Activated CD4-positive, alpha-beta T cell treated with anti-CD3 and anti-CD28 coated beads, Interleukin-10, Interleukin-2, amounts not matched to agents 100 ng/mL and 50 ng/mL, durations not matched to agents 16 hours and 8 hours (primary cell): ENCODE data around the gene MICAL3.

ENCODE experiments used
- DNase-seq: peaks from one replicate; pipeline ENCODE4 v3.0.0-alpha.2; 2020

Gene MICAL3

GRCh38 chr22:17926516-17926915 lies 97.8 kb downstream of the MICAL3 start:
- no peak for DNase-seq

- no peak for DNase-seq
Measured at GRCh38 chr22:17925431-17925841, 98.9 kb downstream of the MICAL3 start.

GRCh38 chr22:17924735-17925364 lies 99.5 kb downstream of the MICAL3 start:
- DNase-seq: no peak

GRCh38 chr22:17924076-17924475 lies 100.3 kb downstream of the MICAL3 start:
- no peak for DNase-seq

GRCh38 chr22:17922925-17923903 lies 101.1 kb downstream of the MICAL3 start:
- no peak for DNase-seq

GRCh38 chr22:17921871-17922821 lies 102.2 kb downstream of the MICAL3 start:
- DNase-seq: no peak

- DNase-seq: no peak
Measured at GRCh38 chr22:17920992-17921650, 103.2 kb downstream of the MICAL3 start.

GRCh38 chr22:17920145-17920605 lies 104.2 kb downstream of the MICAL3 start:
- no peak for DNase-seq

GRCh38 chr22:17919276-17920144 lies 104.9 kb downstream of the MICAL3 start:
- DNase-seq: no peak

- DNase-seq: no peak
Measured at GRCh38 chr22:17918840-17919239, 105.5 kb downstream of the MICAL3 start.

GRCh38 chr22:17917490-17917983 lies 106.8 kb downstream of the MICAL3 start:
- no peak for DNase-seq

- DNase-seq: no peak
Measured at GRCh38 chr22:17916226-17916889, 108.0 kb downstream of the MICAL3 start.

- DNase-seq: no peak
Measured at GRCh38 chr22:17915676-17916075, 108.7 kb downstream of the MICAL3 start.

GRCh38 chr22:17915188-17915587 lies 109.2 kb downstream of the MICAL3 start:
- DNase-seq: no peak

GRCh38 chr22:17914474-17914873 lies 109.9 kb downstream of the MICAL3 start:
- DNase-seq: no peak

- DNase-seq: no peak
Measured at GRCh38 chr22:17913801-17914347, 110.5 kb downstream of the MICAL3 start.

GRCh38 chr22:17912945-17913721 lies 111.2 kb downstream of the MICAL3 start:
- DNase-seq: no peak

- DNase-seq: no peak
Measured at GRCh38 chr22:17911887-17912286, 112.5 kb downstream of the MICAL3 start.

- DNase-seq: no peak
Measured at GRCh38 chr22:17911312-17911705, 113.1 kb downstream of the MICAL3 start.
